Spleen (tissue), 7 donors: ENCODE results near the gene PTPRN2.

Experiments
- POLR2AphosphoS5 ChIP-seq, 3 donors: sonication (generic); formaldehyde crosslinking; IDR thresholded peaks; one replicate each; pipeline ENCODE4 v1.5.1; 2017; ENCODE audit warnings: antibody characterized with exemption in 3 of 3
- TF ChIP-seq, protein P1 (sequence below), 11 experiments: fragments of 200-600 bp in 7 of 11; fragments of 450-650 bp in 4 of 11; sonication (generic) in 4 of 11; IDR thresholded peaks in 8 of 11; conservative IDR thresholded peaks in 3 of 11; 1 replicate in 7 of 11; 2 replicates in 4 of 11; pipeline versions ENCODE4 v1.4.0 to v1.8.0; 2016 to 2021; ENCODE audit warnings: antibody characterized with exemption in 11 of 11, inconsistent platforms in 4 of 11, mild to moderate bottlenecking in 1 of 11
- donor health status: DM: no; HTN: no; CAD: no; lungs with moderate emphysema.
- donor health status: DM: no; HTN: no; CAD: no.
- donor health status: DM: no; HTN: no; CAD: no.

DNA sequence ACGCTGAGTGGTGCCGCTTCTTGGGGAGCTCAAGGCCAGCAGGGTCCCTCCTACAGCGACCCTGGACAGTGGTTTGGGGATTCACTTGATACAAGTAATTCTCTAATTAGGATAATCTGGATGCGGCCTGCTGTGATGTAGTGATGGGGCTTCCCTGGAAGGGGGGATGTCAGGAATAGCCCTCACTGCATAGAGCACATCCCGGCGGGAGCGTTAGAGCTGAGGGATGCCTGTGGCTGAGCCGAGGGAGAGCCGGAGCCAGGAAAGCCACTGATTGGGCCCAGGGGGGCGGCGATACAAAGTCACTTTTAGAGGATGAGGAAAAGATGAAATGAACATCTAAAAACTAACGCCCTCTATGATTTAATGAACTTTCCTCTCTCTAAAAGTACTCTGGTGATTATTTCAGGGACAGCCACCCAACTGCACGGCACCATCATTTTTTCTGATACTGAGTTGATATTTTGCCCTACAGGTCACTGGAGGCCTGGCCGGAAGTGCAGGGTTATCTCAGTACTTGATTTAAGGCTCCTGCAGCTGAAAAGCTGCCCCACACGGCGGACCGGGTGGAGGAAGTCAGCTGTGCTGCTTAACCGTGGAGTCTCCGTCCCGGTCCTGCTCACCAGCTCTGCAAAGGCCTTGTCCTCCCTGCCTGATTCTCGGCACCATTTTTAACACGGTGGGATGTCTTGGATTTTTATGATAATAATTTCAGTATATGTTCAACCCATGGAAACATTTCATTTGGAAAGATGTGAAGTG, 732.0 kb downstream of the PTPRN2 start:
- peak in 1 of 3 donors; percentile 39 for TF ChIP-seq POLR2AphosphoS5 (IDR thresholded peaks at IDR 0.05)
- TF ChIP-seq, protein P1, sequence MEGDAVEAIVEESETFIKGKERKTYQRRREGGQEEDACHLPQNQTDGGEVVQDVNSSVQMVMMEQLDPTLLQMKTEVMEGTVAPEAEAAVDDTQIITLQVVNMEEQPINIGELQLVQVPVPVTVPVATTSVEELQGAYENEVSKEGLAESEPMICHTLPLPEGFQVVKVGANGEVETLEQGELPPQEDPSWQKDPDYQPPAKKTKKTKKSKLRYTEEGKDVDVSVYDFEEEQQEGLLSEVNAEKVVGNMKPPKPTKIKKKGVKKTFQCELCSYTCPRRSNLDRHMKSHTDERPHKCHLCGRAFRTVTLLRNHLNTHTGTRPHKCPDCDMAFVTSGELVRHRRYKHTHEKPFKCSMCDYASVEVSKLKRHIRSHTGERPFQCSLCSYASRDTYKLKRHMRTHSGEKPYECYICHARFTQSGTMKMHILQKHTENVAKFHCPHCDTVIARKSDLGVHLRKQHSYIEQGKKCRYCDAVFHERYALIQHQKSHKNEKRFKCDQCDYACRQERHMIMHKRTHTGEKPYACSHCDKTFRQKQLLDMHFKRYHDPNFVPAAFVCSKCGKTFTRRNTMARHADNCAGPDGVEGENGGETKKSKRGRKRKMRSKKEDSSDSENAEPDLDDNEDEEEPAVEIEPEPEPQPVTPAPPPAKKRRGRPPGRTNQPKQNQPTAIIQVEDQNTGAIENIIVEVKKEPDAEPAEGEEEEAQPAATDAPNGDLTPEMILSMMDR (IDR thresholded peaks at IDR 0.05 in 8 of 11, conservative IDR thresholded peaks at IDR 0.05 in 3 of 11), result no peak
